Esophagus muscularis mucosa (tissue), 4 donors: ENCODE data around the gene NAT14. TPM values are rescaled to one million over a fixed set of nuclear protein-coding genes. Genes with fewer than 3 reads are reported as not detected.

ENCODE experiments used
- DNase-seq: peaks from one replicate; pipeline ENCODE4 v3.0.0-alpha.2; 2017; ENCODE audit errors: extremely low spot score
- H3K27ac ChIP-seq, 4 donors: fragments of 200-600 bp; sonication (generic); replicated peaks in 1 of 4; 1 replicate in 3 of 4; 2 replicates in 1 of 4; pipeline ENCODE4 v1.5.1; 2016 to 2019; ENCODE audit warnings: mild to moderate bottlenecking in 1 of 4
- H3K27me3 ChIP-seq, 4 donors: fragments of 200-600 bp; sonication (generic); one replicate each; pipeline versions ENCODE4 v1.5.1 to v1.6.0; 2016 to 2019
- H3K36me3 ChIP-seq, 4 donors: fragments of 200-600 bp; sonication (generic); one replicate each; pipeline ENCODE4 v1.5.1; 2016 to 2019
- H3K4me1 ChIP-seq, 4 donors: fragments of 200-600 bp; sonication (generic); one replicate each; pipeline ENCODE4 v1.5.1; 2016 to 2019
- H3K4me3 ChIP-seq, 4 donors: fragments of 200-600 bp; sonication (generic); 1 replicate in 2 of 4; 2 replicates in 2 of 4; pipeline ENCODE4 v1.5.1; 2016 to 2019; ENCODE audit warnings: mild to moderate bottlenecking in 4 of 4, moderate library complexity in 1 of 4
- H3K9me3 ChIP-seq, 4 donors: fragments of 200-600 bp; sonication (generic); 1 replicate in 3 of 4; 2 replicates in 1 of 4; pipeline ENCODE4 v1.5.1; 2016 to 2019
- CTCF ChIP-seq, 3 experiments: fragments of 200-600 bp in 2 of 3; fragments of 450-650 bp in 1 of 3; sonication (generic) in 2 of 3; IDR thresholded peaks; one replicate each; pipeline ENCODE4 v1.5.1; 2017 to 2019; ENCODE audit warnings: antibody characterized with exemption in 3 of 3, mild to moderate bottlenecking in 2 of 3, moderate library complexity in 1 of 3
- EP300 ChIP-seq: sonication (generic); formaldehyde crosslinking; IDR thresholded peaks from one replicate; pipeline ENCODE4 v1.6.1; 2017; ENCODE audit warnings: antibody characterized with exemption
- POLR2A ChIP-seq: fragments of 450-650 bp; IDR thresholded peaks from one replicate; pipeline ENCODE4 v1.6.1; 2017; ENCODE audit warnings: antibody characterized with exemption, moderate library complexity, mild to moderate bottlenecking, low read depth
- POLR2AphosphoS5 ChIP-seq, 2 donors: sonication (generic); formaldehyde crosslinking; IDR thresholded peaks; one replicate each; pipeline ENCODE4 v1.6.1; 2017; ENCODE audit warnings: antibody characterized with exemption in 2 of 2
- WGBS: methylation state at CpG from one replicate; pipeline ENCODE4 v1.1.5; 2018; 5-methylcytosine and 5-hydroxymethylcytosine counted together
- intact Hi-C: fragments of 100-400 bp; cut with DNase I; formaldehyde crosslinking; loops from one replicate; pipeline ENCODE4 v1.15.1; 2023
- total RNA-seq, 4 donors: library from RNA; depleted of rRNA; stranded (reverse); fragments of >200 nt; gene quantifications; one replicate each; pipeline versions ENCODE4 v1.1.0 to v1.2.1, GENCODE V29; 2016

NAT14 gene
- total RNA-seq, 4 donors from 2014 or later = 5.8 to 14.2 (median 10.2) TPM

- DNase-seq = no peak
- peaks cover 5 to 32% (median 17%) of the 10 kb centered on the region in 4 donors for H3K36me3 ChIP-seq
- intact Hi-C loops = no loop called here
- TF ChIP-seq CTCF (IDR thresholded peaks at IDR 0.05) = no peak
- no peak for TF ChIP-seq EP300
- TF ChIP-seq POLR2A = no peak
- TF ChIP-seq POLR2AphosphoS5 (IDR thresholded peaks at IDR 0.05) = no peak
- H3K9me3 ChIP-seq = no peaks in the 10 kb centered on the region
- peaks cover 14 to 27% (median 25%) of the 10 kb centered on the region in 4 donors for H3K4me1 ChIP-seq
- no peak overlapping the region for H3K4me3 ChIP-seq
- peaks cover 5 to 40% (median 25%) of the 10 kb centered on the region in 4 donors for H3K27me3 ChIP-seq
- H3K27ac ChIP-seq = no peak overlapping the region
- 93% methylated on average over 11 of the region's 12 CpGs for WGBS
Observed at GRCh38 chr19:55453511-55454260, 31.3 kb upstream of the NAT14 start.

DNA sequence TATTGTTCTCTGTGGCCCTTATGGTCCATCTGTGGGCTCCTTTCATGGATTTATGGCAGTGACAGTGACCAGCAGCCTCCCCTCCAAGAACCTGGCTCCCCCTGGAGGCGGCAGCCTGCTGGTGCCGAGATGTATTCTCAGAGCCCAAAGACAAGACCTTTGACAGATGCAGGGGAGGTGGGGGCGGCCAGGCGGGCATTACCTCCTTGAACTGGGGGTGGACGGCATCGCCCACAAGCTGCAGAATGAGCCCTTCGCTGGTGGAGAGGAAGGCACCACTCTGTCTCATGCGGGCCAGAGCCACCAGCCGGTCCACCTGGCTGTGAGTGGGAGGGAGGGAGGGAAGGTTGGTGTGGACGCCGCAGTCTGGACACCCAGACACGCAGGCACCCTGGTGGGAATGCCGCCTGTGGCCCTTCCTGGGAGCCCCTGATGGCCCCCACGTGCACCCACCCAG is 30.2 kb upstream of the NAT14 start:
- Histone ChIP-seq H3K27ac (no peak overlapping the region), H3K27me3 (peaks cover 5 to 31% (median 18%) of the 10 kb centered on the region in 4 donors), H3K4me3 (no peak overlapping the region), H3K9me3 (no peaks in the 10 kb centered on the region), H3K36me3 (peaks cover 5 to 32% (median 17%) of the 10 kb centered on the region in 4 donors), H3K4me1 (peaks cover 14 to 37% (median 33%) of the 10 kb centered on the region in 4 donors)
- intact Hi-C loops = no loop called here
- DNase-seq = no peak
- 64% methylated on average over 7 of the region's 14 CpGs for WGBS
- TF ChIP-seq POLR2AphosphoS5 (IDR thresholded peaks at IDR 0.05) (no peak), EP300 (no peak), CTCF (IDR thresholded peaks at IDR 0.05) (peak; percentile 38 to 63 (median 41)), POLR2A (no peak)

- H3K4me1 ChIP-seq = peaks cover 15 to 45% (median 42%) of the 10 kb centered on the region in 4 donors
- intact Hi-C loops = no loop called here
- WGBS = 78% methylated on average over 10 of the region's 11 CpGs
- peaks cover 5 to 25% (median 16%) of the 10 kb centered on the region in 4 donors for H3K27me3 ChIP-seq
- no peak overlapping the region for H3K27ac ChIP-seq
- H3K36me3 ChIP-seq = peaks cover 5 to 32% (median 17%) of the 10 kb centered on the region in 4 donors
- DNase-seq = no peak
- TF ChIP-seq POLR2AphosphoS5 (IDR thresholded peaks at IDR 0.05) = no peak
- no peak for TF ChIP-seq POLR2A
- TF ChIP-seq EP300 = no peak
- TF ChIP-seq CTCF (IDR thresholded peaks at IDR 0.05) = no peak
- no peak overlapping the region for H3K4me3 ChIP-seq
- no peaks in the 10 kb centered on the region for H3K9me3 ChIP-seq
Observed at GRCh38 chr19:55455576-55456235, 29.3 kb upstream of the NAT14 start.

- Histone ChIP-seq H3K9me3 (no peaks in the 10 kb centered on the region), H3K4me3 (no peak overlapping the region), H3K27me3 (peaks cover 5 to 19% (median 11%) of the 10 kb centered on the region in 4 donors), H3K36me3 (peaks cover 5 to 32% (median 17%) of the 10 kb centered on the region in 4 donors), H3K4me1 (peaks cover 19 to 46% (median 44%) of the 10 kb centered on the region in 4 donors), H3K27ac (no peak overlapping the region)
- TF ChIP-seq CTCF (IDR thresholded peaks at IDR 0.05) = no peak
- TF ChIP-seq POLR2AphosphoS5 (IDR thresholded peaks at IDR 0.05) = no peak
- no peak for TF ChIP-seq POLR2A
- no peak for TF ChIP-seq EP300
- no peak for DNase-seq
- 91% methylated on average over 11 of the region's 14 CpGs for WGBS
- intact Hi-C loops = no loop called here
Observed at GRCh38 chr19:55456347-55456746, 28.6 kb upstream of the NAT14 start.
